Osteocyte (in vitro differentiated cells): ENCODE measurements around the gene PACS2. TPM values are rescaled to one million over a fixed set of nuclear protein-coding genes. Genes with fewer than 3 reads are reported as not detected.

Experiments
- DNase-seq: peaks from one replicate; pipeline ENCODE4 v3.0.0; 2021; ENCODE audit warnings: mixed read lengths; ENCODE audit not compliant: unreplicated experiment; ENCODE audit errors: extremely low spot score
- H3K27ac Mint-ChIP-seq: one replicate; pipeline ENCODE4 v1.8.0; 2021; ENCODE audit warnings: mild to moderate bottlenecking, mixed read lengths; ENCODE audit not compliant: unreplicated experiment
- H3K27me3 Mint-ChIP-seq: one replicate; pipeline ENCODE4 v1.8.0; 2021; ENCODE audit warnings: mixed read lengths; ENCODE audit not compliant: unreplicated experiment
- H3K36me3 Mint-ChIP-seq: one replicate; pipeline ENCODE4 v1.8.0; 2021; ENCODE audit warnings: mixed read lengths; ENCODE audit not compliant: unreplicated experiment
- H3K4me1 Mint-ChIP-seq: one replicate; pipeline ENCODE4 v1.8.0; 2021; ENCODE audit warnings: mixed read lengths; ENCODE audit not compliant: unreplicated experiment
- H3K4me3 Mint-ChIP-seq: one replicate; pipeline ENCODE4 v1.8.0; 2021; ENCODE audit warnings: mild to moderate bottlenecking, moderate library complexity, mixed read lengths; ENCODE audit not compliant: unreplicated experiment
- H3K9me3 Mint-ChIP-seq: one replicate; pipeline ENCODE4 v1.8.0; 2021; ENCODE audit warnings: mixed read lengths; ENCODE audit not compliant: unreplicated experiment
- total RNA-seq: library from RNA; stranded (reverse); gene quantifications from 2 replicates; pipeline ENCODE4 v1.2.1, GENCODE V29; 2021
- TF ChIP-seq, protein P1 (sequence below): fragments of 200-600 bp; sonication (generic); IDR thresholded peaks from 2 replicates; pipeline ENCODE4 v1.5.0; 2021; ENCODE audit warnings: antibody characterized with exemption, mild to moderate bottlenecking, moderate library complexity

The PACS2 gene
- total RNA-seq, 1 donor from 2014 or later: 115 TPM

GRCh38 chr14:105312973-105313372 lies 1.6 kb upstream of the PACS2 start:
- TF ChIP-seq, protein P1, sequence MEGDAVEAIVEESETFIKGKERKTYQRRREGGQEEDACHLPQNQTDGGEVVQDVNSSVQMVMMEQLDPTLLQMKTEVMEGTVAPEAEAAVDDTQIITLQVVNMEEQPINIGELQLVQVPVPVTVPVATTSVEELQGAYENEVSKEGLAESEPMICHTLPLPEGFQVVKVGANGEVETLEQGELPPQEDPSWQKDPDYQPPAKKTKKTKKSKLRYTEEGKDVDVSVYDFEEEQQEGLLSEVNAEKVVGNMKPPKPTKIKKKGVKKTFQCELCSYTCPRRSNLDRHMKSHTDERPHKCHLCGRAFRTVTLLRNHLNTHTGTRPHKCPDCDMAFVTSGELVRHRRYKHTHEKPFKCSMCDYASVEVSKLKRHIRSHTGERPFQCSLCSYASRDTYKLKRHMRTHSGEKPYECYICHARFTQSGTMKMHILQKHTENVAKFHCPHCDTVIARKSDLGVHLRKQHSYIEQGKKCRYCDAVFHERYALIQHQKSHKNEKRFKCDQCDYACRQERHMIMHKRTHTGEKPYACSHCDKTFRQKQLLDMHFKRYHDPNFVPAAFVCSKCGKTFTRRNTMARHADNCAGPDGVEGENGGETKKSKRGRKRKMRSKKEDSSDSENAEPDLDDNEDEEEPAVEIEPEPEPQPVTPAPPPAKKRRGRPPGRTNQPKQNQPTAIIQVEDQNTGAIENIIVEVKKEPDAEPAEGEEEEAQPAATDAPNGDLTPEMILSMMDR: no peak
- H3K4me1 Mint-ChIP-seq: peaks cover 28% of the 10 kb centered on the region
- H3K27me3 Mint-ChIP-seq: no peaks in the 10 kb centered on the region
- no peak overlapping the region for H3K4me3 Mint-ChIP-seq
- no peaks in the 10 kb centered on the region for H3K9me3 Mint-ChIP-seq
- no peak for DNase-seq
- no peaks in the 10 kb centered on the region for H3K36me3 Mint-ChIP-seq
- H3K27ac Mint-ChIP-seq: peak overlapping the region; percentile 88

- peaks cover 28% of the 10 kb centered on the region for H3K4me1 Mint-ChIP-seq
- TF ChIP-seq, protein P1: no peak
- H3K9me3 Mint-ChIP-seq: no peaks in the 10 kb centered on the region
- peak overlapping the region; percentile 68 for H3K4me3 Mint-ChIP-seq
- no peaks in the 10 kb centered on the region for H3K36me3 Mint-ChIP-seq
- DNase-seq: no peak
- H3K27ac Mint-ChIP-seq: peak overlapping the region; percentile 88
- H3K27me3 Mint-ChIP-seq: no peaks in the 10 kb centered on the region
These were observed 914 bp upstream of the PACS2 start for GRCh38 chr14:105313381-105314286.

- Mint-ChIP-seq H3K4me1 (peaks cover 28% of the 10 kb centered on the region), H3K9me3 (no peaks in the 10 kb centered on the region), H3K27ac (peak overlapping the region; percentile 74), H3K27me3 (no peaks in the 10 kb centered on the region), H3K4me3 (peak overlapping the region; percentile 85), H3K36me3 (no peaks in the 10 kb centered on the region)
- DNase-seq: no peak
- TF ChIP-seq, protein P1: no peak
These were observed 718 bp downstream of the PACS2 start for GRCh38 chr14:105315211-105315721.

DNA sequence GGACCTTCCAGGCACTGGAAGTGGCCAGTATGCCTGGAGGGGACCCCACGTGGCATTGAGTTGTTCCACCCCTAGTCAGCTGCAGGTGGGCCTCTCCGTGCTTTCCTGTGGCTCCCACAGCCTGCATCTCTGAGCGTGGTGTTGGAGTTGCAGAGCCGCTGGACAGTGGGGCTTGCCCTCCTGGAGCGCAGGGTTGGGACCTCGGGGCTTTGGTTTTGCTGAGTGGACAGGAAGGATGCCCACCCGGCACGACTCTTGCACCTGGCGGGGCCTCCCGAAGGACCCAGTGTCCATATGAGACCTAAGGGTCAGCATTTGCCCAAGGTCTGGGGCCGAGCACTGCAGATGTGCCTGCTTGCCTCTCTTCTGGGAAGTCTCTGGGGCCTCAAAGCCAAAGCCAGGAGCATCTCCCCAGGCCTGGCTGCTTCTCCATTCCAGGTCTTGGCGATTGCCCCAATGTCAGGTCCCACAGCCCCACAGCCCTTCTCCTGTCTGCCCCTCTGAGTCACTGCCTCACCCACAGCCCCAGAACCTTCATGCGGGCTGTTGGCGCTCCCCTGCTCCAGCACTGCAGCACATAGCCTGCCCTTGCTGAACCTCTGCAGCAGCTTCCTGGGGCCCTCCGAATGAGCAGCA lies 1.5 kb downstream of the PACS2 start:
- no peak for DNase-seq
- peak overlapping the region; percentile 85 for H3K4me3 Mint-ChIP-seq
- no peak overlapping the region for H3K27ac Mint-ChIP-seq
- TF ChIP-seq, protein P1: no peak
- H3K4me1 Mint-ChIP-seq: peaks cover 28% of the 10 kb centered on the region
- no peaks in the 10 kb centered on the region for H3K9me3 Mint-ChIP-seq
- no peaks in the 10 kb centered on the region for H3K27me3 Mint-ChIP-seq
- no peaks in the 10 kb centered on the region for H3K36me3 Mint-ChIP-seq

DNA sequence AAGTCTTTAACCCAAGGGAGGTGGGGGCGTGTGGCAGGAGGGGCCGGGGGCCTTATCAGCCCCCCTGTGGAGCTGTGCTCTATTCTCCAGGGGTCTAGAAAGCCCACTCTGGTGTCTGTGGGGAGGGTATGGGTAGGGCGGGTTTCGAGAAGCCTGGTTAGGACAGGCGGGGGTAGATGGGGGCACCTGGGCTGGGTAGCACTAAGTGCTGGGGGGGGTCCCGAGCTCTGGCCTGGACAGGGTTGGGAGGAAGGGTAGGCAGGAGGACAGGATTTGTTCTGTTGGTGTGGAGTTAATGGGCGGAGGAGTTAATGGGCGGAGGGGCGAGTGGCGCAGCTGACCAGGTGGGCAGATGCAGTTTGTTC lies 2.0 kb downstream of the PACS2 start:
- TF ChIP-seq, protein P1: no peak
- H3K36me3 Mint-ChIP-seq: no peaks in the 10 kb centered on the region
- H3K4me1 Mint-ChIP-seq: peaks cover 28% of the 10 kb centered on the region
- DNase-seq: no peak
- H3K27me3 Mint-ChIP-seq: no peaks in the 10 kb centered on the region
- peak overlapping the region; percentile 85 for H3K4me3 Mint-ChIP-seq
- no peak overlapping the region for H3K27ac Mint-ChIP-seq
- no peaks in the 10 kb centered on the region for H3K9me3 Mint-ChIP-seq
